ENCODE data around the gene NDUFA12.

The NDUFA12 gene

GRCh38 chr12:94941440-94941862, 62.0 kb downstream of the NDUFA12 start:
- Histone ChIP-seq H3K27ac (ENCODE audit: extremely low read depth, low read depth, low read length) (no peak overlapping the region), H3K4me3 (ENCODE audit: low read depth, low read length) (no peak overlapping the region), H3K36me3 (ENCODE audit: control insufficient read depth in 2 of 2, insufficient read depth in 1 of 2, low read length in 2 of 2) (no peaks in the 10 kb centered on the region), H3K4me1 (ENCODE audit: control insufficient read depth, insufficient read depth, low read length) (peaks cover 12% of the 10 kb centered on the region; the same call in 1 of the 2 replicates), H3K9me3 (ENCODE audit: control insufficient read depth, insufficient read depth, low read depth, low read length) (no peaks in the 10 kb centered on the region)
- CTCF ChIA-PET, result interaction anchor here (0.8 kb wide), 1 partner anchor 10 kb away, joined by 3 read pairs; no protein-coding TSS in a partner anchor
- POLR2A ChIA-PET, result interaction anchor here (0.5 kb wide), 1 partner anchor 70 kb away, joined by 8 read pairs; no protein-coding TSS in a partner anchor
- no peak for TF ChIP-seq ZNF423 (tag by site-specific recombination; IDR thresholded peaks at IDR 0.05)
- TF ChIP-seq, protein P1, sequence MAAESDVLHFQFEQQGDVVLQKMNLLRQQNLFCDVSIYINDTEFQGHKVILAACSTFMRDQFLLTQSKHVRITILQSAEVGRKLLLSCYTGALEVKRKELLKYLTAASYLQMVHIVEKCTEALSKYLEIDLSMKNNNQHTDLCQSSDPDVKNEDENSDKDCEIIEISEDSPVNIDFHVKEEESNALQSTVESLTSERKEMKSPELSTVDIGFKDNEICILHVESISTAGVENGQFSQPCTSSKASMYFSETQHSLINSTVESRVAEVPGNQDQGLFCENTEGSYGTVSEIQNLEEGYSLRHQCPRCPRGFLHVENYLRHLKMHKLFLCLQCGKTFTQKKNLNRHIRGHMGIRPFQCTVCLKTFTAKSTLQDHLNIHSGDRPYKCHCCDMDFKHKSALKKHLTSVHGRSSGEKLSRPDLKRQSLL (tag by site-specific recombination; IDR thresholded peaks at IDR 0.05), result no peak
- no peak for TF ChIP-seq ZNF138 (tag by site-specific recombination; IDR thresholded peaks at IDR 0.05; ENCODE audit: borderline replicate concordance)
- TF ChIP-seq ZNF791 (tag by site-specific recombination; IDR thresholded peaks at IDR 0.05), result no peak
- no peak for TF ChIP-seq KLF1 (tag by site-specific recombination; IDR thresholded peaks at IDR 0.05)
- TF ChIP-seq ZNF416 (tag by site-specific recombination; IDR thresholded peaks at IDR 0.05), result no peak
- no peak for TF ChIP-seq ZBTB7A (tag by site-specific recombination; IDR thresholded peaks at IDR 0.05; ENCODE audit: low read depth)
- TF ChIP-seq ZNF610 (tag by site-specific recombination; IDR thresholded peaks at IDR 0.05; ENCODE audit: borderline replicate concordance), result no peak
- no peak for TF ChIP-seq ZNF223 (tag by site-specific recombination; IDR thresholded peaks at IDR 0.05)
- TF ChIP-seq ZNF280C (tag by site-specific recombination; IDR thresholded peaks at IDR 0.05), result no peak
- TF ChIP-seq PRDM4 (tag by site-specific recombination; IDR thresholded peaks at IDR 0.05), result no peak
- TF ChIP-seq ZNF202 (tag by site-specific recombination; IDR thresholded peaks at IDR 0.05; ENCODE audit: borderline replicate concordance), result no peak
- TF ChIP-seq ZNF24 (tag by site-specific recombination; IDR thresholded peaks at IDR 0.05), result peak; percentile 87
- TF ChIP-seq, protein P2, sequence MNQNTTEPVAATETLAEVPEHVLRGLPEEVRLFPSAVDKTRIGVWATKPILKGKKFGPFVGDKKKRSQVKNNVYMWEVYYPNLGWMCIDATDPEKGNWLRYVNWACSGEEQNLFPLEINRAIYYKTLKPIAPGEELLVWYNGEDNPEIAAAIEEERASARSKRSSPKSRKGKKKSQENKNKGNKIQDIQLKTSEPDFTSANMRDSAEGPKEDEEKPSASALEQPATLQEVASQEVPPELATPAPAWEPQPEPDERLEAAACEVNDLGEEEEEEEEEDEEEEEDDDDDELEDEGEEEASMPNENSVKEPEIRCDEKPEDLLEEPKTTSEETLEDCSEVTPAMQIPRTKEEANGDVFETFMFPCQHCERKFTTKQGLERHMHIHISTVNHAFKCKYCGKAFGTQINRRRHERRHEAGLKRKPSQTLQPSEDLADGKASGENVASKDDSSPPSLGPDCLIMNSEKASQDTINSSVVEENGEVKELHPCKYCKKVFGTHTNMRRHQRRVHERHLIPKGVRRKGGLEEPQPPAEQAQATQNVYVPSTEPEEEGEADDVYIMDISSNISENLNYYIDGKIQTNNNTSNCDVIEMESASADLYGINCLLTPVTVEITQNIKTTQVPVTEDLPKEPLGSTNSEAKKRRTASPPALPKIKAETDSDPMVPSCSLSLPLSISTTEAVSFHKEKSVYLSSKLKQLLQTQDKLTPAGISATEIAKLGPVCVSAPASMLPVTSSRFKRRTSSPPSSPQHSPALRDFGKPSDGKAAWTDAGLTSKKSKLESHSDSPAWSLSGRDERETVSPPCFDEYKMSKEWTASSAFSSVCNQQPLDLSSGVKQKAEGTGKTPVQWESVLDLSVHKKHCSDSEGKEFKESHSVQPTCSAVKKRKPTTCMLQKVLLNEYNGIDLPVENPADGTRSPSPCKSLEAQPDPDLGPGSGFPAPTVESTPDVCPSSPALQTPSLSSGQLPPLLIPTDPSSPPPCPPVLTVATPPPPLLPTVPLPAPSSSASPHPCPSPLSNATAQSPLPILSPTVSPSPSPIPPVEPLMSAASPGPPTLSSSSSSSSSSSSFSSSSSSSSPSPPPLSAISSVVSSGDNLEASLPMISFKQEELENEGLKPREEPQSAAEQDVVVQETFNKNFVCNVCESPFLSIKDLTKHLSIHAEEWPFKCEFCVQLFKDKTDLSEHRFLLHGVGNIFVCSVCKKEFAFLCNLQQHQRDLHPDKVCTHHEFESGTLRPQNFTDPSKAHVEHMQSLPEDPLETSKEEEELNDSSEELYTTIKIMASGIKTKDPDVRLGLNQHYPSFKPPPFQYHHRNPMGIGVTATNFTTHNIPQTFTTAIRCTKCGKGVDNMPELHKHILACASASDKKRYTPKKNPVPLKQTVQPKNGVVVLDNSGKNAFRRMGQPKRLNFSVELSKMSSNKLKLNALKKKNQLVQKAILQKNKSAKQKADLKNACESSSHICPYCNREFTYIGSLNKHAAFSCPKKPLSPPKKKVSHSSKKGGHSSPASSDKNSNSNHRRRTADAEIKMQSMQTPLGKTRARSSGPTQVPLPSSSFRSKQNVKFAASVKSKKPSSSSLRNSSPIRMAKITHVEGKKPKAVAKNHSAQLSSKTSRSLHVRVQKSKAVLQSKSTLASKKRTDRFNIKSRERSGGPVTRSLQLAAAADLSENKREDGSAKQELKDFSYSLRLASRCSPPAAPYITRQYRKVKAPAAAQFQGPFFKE (tag by site-specific recombination; IDR thresholded peaks at IDR 0.05; ENCODE audit: borderline replicate concordance), result no peak
- no peak for TF ChIP-seq ZNF621 (tag by site-specific recombination; IDR thresholded peaks at IDR 0.05)
- TF ChIP-seq, protein P3, sequence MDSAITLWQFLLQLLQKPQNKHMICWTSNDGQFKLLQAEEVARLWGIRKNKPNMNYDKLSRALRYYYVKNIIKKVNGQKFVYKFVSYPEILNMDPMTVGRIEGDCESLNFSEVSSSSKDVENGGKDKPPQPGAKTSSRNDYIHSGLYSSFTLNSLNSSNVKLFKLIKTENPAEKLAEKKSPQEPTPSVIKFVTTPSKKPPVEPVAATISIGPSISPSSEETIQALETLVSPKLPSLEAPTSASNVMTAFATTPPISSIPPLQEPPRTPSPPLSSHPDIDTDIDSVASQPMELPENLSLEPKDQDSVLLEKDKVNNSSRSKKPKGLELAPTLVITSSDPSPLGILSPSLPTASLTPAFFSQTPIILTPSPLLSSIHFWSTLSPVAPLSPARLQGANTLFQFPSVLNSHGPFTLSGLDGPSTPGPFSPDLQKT (IDR thresholded peaks at IDR 0.05; ENCODE audit: borderline replicate concordance, low read depth, low read length), result no peak
- no peak for TF ChIP-seq ZBTB10 (tag by site-specific recombination; IDR thresholded peaks at IDR 0.05)
- TF ChIP-seq ZEB2 (tag by site-specific recombination; IDR thresholded peaks at IDR 0.05), result no peak
- no peak for TF ChIP-seq ZSCAN30 (tag by site-specific recombination; IDR thresholded peaks at IDR 0.05)
- no peak for TF ChIP-seq ZNF292 (tag by site-specific recombination; IDR thresholded peaks at IDR 0.05; ENCODE audit: borderline replicate concordance, low read depth)
- no peak for TF ChIP-seq BCL11A (tag by site-specific recombination; IDR thresholded peaks at IDR 0.05; ENCODE audit: low read depth)
- TF ChIP-seq ZNF776 (tag by site-specific recombination; IDR thresholded peaks at IDR 0.05; ENCODE audit: borderline replicate concordance), result no peak
- no peak for TF ChIP-seq ZNF785 (tag by site-specific recombination; IDR thresholded peaks at IDR 0.05)
